Endothelial cell of hepatic sinusoid (primary cell): ENCODE data around the gene SUMF1.

Experiments used
- in situ Hi-C: cut with HindIII; loops from 2 replicates; pipeline ENCODE4 v1.10.0; 2017; ENCODE audit warnings: low sequenced_read_pairs

Gene SUMF1

DNA sequence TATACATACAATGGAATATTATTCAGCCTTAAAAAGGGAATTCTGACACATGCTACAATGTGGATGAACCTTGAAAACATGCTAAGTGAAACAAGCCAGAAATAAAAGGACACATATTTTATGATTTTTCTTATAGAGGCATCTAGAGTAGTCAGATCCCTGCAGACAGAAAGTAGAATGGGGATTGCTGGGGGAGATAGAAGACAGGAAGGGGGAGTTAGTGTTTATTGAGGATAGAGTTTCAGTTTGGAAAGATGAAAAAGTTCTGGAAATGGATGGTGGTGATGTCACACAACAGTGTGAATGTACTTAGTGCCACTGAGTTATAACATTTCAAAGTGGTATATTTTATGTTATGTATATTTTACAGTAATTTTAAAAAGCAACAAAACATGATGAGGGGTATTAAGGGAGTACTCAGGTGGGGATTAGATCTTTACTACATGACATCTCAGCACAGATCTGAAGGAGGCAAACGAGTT is 30.8 kb upstream of the SUMF1 start:
- in situ Hi-C loops: no loop called here

DNA sequence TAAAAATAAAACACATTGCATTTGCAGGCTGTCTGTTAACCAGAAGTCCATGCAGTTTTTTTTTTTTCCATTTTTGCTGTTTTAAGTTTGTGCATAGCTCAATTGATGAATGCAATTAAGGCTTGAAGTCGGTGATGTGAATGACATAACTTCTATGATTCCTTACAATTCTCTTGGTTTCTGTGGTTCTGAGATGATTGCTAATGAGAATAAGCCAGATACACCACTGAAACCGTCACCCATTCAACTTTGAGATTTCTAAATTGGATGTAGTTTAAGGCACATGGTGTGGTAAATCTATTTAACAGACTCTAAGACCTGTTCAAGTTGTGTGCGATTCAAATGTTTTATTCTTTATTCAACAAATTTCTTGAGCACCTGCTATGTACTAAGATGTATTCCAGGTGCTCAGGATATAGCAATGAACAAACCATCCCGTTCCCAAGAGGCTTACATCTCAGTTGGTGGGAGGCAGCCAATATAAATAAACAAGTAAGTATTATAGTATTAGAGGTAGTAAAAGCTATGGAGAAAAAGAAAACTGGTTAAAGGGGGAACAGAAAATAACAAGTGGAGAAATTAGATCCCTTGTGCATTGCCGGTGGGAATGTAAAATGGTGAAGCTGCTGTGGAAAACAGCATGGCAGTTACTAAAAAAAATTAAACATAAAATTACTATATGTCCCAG is 30.1 kb upstream of the SUMF1 start:
- in situ Hi-C loops: no loop called here

DNA sequence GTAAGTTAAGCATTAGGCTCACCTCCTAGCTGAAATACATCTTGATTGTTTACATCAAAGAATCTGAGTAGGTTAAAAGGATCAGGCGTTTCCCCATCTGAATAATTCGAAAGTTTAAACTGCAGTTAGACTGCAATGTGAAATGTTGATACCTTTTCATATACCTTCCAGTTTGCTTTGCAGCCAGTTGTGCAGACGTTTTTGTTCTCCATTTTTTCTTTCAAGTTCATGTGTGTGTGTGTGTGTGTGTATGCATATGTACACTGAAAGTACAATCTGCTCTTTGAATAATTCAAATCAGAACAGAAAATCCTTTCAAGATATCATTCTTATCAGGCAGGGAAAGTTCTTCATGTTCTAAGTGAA is 29.0 kb upstream of the SUMF1 start:
- in situ Hi-C loops: no loop called here

DNA sequence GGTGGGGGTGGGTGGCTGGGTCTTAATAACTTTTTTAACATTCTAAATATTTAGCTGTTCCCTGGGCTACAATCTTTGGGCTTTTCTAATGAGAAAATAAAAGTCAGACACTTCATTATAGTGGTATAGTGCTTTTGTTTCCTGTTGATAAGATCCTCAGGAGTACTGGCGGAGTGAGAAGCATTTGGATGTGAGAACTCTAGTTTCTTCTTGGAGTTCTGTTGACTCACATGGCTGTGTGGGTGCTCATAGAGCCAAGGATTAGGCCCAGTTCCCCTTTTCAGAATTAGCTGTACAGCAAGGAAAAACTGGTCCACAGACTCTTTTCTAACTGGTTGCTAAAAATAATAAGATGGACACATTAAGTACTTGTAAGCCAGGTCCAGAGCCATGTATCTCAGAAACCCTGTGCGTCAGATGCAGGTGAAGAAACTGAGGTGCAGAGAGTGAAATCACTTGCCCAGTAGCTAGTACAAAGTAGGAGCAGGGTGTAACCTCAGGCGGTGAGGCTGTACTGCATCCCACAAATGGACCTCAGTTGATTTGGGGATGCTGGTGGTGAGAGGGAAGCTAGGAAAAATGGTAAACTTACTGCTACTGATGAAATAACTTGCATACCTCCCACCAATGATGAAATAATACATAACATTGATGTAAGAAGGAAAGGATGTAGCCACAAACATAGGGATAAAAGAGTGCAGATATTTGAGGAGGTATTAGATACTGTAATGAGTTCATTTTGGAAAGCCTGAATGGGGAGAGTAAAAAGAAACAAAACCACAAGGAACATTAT is 28.4 kb upstream of the SUMF1 start:
- in situ Hi-C loops: no loop called here

DNA sequence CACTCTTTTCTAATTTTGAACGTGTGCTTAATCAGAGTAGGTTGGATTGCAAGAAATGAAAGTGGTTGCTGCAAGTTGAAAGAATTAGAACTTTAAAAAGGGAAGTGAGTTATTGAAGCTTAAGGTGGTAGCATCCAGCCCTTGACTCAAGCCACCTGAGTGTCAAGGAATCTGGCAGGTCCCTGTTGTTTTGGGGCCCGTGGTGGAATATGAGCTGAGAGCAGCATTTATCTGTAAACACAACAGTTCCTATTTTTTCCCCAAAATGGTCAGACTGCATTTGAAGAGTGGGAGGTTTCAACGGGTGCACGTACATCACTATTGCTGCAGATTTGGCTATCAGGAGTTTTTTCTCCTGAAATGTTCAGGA is 27.8 kb upstream of the SUMF1 start:
- in situ Hi-C loops: loop anchor here (5.0 kb wide), 1 partner anchor 98 kb away; no protein-coding TSS in a partner anchor

DNA sequence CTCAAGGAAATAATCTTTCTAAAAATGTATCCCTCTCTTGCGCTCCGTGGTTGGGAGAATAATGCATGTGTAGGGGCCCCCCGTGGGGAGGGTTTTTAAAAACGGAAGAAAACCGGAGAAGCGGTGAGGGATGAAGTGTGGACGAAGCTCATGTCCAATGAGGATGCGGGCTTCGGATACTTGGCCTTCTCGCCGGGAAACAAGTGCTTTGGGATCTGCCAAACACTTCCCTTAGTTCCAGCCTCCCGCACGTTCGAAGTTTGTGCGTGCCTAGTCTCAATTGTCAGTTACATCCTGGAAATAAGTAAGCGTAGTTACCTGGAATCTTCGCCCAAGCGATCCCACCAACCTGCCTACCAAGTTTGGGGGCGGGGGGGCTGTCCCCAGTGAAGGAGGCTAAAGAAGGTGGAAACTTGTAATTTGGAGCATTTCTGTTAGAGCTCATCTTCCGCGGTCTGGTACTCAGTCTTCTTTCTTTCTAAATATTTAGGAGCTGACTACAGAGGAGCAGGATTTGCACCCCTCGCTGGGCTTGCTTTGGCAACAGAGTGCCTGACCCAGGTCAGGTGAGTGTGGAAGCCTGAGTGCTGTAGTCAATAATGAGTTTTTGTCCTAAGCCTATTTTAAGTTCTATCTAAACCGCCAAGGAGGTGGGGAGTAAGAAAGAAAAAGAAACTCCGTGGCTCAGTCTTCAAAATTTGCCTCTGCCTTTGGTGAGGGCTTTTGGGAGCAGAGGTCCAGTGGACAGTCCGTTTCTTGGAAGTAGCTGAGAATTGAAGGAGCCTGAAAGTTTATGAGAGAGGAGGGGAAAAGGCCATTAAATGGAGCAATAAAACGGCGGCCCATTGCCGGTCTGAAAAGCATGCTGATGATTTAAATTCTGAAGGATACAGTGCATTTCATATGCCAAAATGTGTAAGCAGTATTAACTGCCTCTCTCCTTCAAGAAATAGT is 27.1 kb upstream of the SUMF1 start:
- in situ Hi-C loops: loop anchor here (5.0 kb wide), 1 partner anchor 97 kb away; no protein-coding TSS in a partner anchor

DNA sequence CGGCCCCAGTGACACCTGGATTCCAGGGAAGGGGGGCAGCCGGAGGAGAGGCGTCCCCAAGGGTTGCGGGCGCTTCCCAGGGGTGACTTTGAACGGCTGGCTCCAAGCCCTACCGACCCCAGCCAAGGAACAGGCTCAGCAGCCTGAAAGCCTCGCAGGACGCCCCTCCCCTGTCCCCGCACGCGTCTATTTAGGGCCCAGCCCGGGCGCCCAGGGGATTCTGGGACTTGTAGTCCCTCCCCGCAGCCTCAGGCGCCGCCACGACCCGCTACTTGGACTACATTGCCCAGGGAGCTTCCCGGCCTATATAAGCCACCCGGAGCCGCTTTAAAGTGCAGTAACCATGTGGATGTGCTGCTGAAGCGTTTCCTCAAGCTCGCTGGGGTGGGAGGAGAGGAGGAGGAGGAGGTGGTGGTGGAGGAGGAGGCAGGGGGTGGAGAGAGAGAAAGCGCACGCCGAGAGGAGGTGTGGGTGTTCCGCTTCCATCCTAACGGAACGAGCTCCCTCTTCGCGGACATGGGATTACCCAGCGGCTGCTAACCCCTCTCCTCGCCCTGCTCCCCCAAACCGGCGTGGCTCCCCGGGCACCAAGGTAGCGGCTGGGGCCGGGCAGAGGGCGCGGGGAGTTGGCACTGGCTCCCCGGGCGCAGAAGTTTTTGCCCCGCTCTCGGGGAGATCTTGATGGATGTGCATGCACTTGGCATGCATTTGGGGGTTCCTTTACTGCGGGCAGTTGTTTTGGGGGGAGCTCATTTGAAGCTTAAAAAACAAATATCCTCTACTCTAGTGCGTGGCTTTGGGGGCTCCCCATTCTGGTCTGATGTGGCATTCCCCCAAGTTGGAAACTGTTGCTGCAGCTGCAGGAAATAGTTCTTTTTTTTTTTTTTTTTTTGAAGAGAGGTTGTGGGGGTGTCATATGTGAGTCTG is 26.2 kb upstream of the SUMF1 start, which contains the start of gene ITPR1:
ITPR1 (plus strand) TSS at position 335 of the 927 bp plus-strand sequence. CDS start 23,144 bp downstream, outside the sequence.
- in situ Hi-C loops: loop anchor here (5.0 kb wide), 1 partner anchor 96 kb away; no protein-coding TSS in a partner anchor

DNA sequence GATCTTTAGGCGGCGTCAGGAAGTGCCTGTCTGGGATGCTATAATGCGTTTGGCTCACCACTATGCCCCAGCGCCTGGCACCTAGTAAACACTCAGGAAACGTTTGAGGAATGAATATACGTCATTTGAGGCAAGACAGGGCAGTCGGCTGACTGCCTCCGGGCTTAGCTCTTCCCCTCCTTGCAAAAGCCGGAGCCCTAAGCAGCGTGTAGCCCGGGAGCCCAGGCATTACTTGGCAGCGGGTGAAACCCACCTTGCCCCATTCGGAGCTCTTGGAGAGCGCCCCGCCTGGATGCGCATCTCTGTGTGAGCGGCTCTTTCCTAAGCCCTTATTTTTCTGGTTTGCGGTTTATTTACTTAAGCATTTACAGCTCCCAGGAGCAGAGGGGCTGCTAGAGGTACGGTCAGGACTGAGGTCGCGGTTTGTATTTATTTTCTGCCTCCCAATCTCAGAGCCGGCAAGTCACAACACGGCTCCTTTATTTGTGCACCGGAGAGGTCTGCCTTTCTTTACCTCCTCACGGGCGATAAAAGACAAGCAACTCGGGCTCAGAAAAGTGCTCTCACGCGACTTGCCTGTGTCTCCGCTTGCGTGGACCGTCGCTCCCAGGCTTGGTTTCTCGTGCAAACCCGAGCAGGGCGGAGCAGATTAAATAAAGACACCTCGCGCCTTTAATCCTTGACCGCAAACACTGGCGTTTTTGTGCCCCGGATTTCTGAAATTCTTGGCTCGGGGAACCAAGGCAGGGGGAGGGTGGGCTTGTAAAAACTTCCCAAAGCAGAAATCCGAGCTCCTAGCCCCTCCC is 25.3 kb upstream of the SUMF1 start:
- in situ Hi-C loops: loop anchor here (5.0 kb wide), 1 partner anchor 95 kb away; no protein-coding TSS in a partner anchor

DNA sequence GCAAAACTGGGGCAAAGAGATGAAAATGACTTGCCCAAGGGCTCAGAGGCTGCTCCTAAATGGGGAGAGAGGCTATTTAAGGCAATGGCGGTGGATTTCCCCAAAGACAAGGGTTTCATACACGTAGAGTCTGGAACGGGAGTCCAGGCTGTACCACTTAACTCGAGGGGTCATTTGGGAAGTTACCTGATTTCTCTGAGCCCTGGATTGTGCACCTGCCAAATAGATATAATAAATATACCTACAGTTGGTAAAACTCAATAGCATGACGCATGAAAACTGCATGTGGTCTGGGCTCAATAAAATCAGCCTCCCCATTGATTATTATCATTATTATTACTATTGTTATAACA is 24.8 kb upstream of the SUMF1 start:
- in situ Hi-C loops: loop anchor here (5.0 kb wide), 1 partner anchor 95 kb away; no protein-coding TSS in a partner anchor

DNA sequence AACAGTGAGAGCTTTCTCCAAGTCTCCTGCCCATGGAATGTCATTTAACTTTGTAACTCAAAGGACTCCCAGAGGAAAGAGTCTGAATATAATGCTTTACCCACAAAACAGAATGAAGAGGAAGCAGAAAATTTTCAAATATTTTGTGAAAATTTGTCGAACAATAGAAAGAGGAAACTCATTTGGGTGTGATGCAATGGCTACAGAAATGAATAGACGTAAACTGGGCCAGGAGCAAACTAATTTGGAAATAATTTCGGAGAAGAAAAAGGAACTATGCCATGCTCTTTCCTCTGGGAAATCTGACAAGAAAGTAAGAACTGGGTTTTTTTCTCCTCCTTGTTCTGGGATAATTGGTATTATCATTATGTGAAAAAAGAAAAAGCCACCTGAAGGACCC is 11.2 kb upstream of the SUMF1 start:
- in situ Hi-C loops: no loop called here

DNA sequence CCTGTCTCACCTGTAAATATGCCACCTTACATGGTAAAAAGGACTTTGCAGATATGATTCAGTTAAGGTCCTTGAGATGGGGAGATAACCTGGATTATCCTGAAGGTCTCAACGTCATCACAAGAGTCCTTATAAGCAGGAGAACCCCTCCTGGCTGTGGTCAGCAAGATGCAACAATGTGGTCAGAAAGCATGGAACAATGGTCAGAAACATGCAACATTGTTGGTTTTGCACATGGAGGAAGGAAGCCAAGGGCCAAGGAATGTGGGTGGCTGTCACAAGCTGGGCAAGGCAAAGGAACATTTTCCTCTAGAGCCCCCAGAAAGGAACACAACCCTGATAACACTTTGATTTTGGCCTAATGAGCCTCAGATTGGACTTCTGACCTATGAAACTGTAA is 9.4 kb upstream of the SUMF1 start:
- in situ Hi-C loops: no loop called here

DNA sequence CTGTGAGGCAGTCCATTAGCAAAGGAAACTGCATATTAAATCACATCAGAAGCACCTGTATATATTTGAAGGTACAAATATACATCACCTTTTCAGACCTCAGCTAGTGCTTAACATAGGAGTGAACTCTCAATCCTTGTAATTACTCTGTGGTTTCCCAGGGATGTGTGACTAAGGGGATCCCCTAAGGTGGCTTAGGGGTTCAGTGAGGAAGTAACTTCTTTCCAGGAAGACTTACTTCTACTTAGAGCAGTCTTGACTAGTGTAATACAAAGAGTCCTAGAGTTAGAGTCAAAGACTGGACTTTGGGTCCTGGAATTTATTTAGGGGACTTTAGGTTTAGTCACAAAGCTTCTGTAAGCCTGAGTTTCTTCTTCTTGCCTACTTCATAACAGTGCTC is 8.7 kb upstream of the SUMF1 start:
- in situ Hi-C loops: no loop called here

DNA sequence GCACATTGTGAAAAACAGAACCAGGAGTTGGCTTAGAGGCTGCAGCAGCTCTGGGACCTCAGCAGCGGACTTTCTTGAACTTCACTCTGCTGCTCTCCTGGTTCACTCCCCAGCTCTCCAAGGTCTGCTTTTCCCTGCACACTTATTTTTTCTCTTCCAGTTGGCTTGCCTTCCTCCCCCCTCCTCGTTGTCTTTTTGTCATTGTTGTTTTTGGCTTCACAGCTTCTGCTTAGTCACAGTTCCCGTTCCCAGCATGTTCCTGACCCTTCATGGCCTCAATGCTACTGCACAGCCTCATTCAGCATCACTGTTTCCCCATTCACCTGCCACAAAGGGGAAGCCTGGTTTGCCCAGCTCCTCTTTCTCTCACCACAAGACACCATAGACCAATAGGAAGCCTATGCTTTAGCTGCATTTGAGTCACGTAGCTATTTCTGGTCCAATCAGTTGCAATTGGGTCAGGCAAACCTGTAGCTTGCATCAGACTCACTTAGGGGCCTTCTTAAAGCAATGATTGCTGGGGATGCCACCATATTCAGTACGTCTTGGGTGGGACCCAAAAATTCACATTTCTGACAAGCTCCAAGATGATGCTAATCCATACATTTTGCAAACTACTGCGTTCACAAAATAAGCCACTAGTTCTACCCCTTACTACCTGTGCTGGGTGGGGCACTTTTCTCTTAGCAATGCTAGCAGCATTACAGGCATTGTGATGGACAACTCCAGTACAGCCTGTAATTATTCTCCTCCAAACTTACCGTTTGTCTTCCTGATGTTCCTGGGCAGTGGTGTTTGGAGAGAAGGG is 7.8 kb upstream of the SUMF1 start:
- in situ Hi-C loops: no loop called here

DNA sequence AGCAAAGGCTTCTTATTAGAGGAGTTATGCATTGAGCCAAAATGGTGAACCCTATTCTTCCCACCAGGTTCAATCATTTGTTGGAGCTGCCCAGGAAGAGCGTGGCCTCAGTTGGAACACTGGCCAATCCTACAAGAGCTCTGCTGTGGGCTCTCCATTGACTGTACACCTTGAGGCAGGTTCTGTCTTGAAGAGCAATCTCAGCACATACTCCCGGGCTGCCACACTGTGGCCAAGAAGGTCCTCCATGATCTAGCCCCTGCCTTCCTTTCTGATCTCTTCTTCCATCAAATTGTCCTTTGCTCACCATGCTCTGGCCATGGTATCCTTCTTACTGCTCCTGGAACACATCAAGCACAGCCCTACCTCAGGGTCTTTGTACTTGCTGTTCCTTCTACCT is 5.7 kb upstream of the SUMF1 start:
- in situ Hi-C loops: no loop called here

DNA sequence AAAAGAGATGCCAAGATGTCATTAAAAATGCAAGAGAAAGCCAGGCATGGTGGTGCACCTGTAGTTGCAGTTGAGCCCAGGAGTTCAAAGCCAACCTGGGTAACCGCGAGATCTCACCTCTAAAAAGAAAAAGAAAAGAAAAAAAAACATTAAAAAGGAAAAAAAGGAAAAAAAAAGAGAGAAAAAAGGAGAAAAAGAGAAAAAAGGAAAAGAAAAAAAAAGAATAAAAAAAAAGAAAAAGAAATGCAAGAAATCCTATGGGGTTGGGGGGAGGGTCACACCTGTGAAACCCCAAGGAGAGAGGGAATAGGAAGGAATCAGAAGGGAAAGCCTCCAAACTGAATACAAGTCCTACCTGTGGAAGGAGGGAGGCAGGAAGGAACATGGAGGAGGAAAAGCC is 5.2 kb upstream of the SUMF1 start:
- in situ Hi-C loops: no loop called here

DNA sequence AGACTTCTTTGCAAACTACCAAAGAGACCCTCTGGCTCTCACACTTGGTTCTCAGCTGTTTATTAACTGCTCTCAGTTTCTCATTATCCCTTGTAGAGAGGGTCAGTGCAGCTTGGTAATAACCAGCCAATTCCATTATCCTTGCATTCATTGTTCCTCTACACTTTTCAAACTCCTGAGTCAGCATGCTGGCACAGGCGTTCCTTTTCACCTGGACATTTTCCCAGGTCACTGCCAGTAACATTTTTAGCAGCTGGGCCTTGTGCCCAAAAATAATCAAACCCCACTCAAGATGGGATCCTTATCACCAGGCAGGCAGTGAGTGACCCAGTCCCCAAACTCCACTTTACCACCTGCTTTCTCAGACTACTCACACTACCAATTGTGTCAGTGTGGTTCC is 4.8 kb upstream of the SUMF1 start:
- in situ Hi-C loops: no loop called here

DNA sequence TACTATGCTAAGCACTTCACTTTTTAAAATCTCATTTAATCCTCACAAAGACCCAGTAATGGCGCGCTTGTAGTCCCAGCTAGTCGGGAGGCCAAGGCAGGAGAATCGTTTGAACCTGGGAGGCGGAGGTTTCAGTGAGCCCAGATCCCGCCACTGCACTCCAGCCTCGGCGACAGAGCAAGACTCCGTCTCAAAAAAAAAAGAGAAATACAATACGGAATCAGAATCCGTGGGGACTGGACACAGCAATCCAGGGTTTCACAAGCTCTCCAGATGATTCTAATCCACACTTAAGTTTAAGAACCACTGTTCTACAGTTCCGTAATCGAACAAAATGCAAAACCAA is 426 bp upstream of the SUMF1 start:
- in situ Hi-C loops: no loop called here

DNA sequence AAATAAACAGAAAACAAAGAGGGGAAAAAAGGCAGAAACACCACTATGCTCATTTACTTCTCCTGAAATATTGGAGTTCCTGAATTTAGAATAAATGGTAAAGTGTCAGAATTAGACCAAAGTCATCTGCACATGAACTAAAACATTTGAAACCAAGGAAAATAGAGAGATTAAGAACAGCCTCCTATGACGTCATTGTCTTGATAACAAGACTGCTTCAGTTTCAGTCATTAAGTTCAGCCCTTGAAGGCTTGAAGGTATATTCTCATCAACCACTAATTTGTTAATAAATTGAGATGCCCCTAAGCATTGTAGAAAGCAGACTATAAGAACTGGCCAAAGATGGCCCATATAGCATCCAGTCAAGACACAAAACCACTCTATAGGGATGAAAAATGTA is 2.5 kb downstream of the SUMF1 start:
- in situ Hi-C loops: no loop called here
